Raji (cell line): ENCODE measurements around the gene ZSCAN5A.
"Not testable (repeated sequence)": the region's sequence is repeated elsewhere in the genome, so short reads cannot be mapped to it uniquely, and the experiment has no call there.

Experiments used
- POLR2A ChIP-seq: IDR thresholded peaks from 2 replicates; pipeline ENCODE4 v1.6.1; 2011; ENCODE audit warnings: low read depth, low read length, control low read depth; ENCODE audit not compliant: insufficient read depth

ZSCAN5A gene

DNA sequence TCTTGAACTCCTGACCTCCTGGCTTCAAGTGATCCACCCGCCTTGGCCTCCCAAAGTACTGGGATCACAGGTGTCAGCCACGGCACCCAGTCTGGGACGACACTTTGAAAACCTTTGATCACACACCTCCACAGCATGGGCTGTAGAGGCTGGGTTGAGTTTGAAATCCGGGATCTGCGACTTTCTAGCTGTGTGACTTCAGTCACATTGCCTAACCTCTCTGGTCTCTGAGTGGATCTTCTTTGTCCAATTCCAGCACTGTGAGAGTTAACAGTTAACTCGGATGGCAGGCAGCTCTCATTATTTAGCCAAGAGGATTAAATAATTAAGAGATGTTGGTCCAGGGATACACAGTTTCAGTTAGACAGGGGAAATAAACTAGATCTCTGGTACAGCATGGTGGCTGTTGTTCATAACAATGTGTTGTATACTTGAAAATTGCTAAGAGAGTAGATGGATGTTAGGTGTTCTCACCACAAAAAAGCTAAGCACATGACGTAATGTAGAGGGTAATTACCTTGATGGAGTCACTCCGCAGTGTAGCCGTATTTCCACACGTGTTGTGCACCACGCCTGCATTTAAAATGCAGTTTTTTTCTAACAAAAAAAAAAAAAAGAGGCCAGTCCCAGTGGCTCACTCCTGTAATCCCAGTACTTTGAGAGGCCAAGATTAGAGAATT lies 136.9 kb downstream of the ZSCAN5A start:
- no peak for TF ChIP-seq POLR2A

DNA sequence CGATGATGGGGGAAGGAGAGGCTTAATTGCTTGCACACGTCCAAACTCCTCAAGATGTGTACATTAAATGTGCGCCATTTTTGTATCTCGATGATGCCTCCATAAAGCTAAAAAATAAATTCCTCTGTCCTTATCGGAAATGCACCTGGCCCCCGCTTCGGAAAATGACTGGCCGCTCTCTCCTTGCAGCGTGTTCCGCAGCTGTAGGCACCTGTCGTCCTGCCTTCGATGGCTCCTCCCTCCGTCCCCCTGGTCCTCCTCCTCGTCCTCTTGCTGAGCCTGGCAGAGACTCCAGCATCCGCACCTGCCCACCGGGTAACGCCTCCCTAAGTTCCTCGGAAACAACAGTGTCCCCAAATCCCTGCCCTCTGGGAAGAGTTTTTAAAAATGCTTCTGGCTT lies 137.8 kb downstream of the ZSCAN5A start:
- no peak for TF ChIP-seq POLR2A

DNA sequence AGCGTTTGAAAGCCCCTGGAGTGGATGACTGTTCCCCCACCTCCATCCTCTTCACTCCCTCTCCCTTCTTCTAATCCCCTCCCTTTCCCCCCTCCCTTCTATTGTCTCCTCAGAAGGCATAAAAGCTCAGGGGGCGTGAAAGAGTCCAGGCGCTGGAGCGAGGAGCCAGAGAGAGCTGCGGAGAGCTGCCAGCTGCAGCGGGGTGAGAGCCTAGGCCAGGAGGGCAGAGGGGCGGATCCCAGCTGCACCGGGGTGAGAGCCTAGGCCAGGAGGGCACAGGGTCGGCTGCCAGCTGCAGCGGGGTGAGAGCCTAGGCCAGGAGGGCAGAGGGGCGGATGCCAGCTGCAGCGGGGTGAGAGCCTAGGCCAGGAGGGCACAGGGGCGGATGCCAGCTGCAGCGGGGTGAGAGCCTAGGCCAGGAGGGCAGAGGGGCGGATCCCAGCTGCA lies 138.8 kb downstream of the ZSCAN5A start, which contains the start of gene GALP:
TSS of gene GALP (plus strand) at position 148 of the 447 bp plus-strand sequence. CDS start 1,101 bp downstream, outside the sequence.
- not testable (repeated sequence) for TF ChIP-seq POLR2A

DNA sequence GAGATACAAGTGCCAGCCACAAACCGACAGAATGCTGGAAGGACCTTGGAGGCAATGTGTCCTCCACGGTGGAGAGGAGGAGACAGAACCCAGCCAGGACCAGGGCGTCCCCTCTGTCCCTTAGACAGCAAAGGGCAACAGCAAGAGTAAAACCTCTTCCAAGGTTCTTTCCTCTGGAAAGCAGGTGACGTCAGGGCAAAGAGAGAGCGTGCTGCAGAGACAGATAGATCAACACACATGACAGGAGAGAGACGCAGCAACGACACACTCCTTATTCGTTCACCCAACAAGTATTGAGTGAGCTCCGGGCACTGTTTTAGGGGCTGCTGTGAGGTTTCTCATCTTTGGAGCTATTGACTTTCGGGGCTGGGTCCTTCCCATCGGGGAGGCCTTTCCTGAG lies 140.1 kb downstream of the ZSCAN5A start:
- no peak for TF ChIP-seq POLR2A

DNA sequence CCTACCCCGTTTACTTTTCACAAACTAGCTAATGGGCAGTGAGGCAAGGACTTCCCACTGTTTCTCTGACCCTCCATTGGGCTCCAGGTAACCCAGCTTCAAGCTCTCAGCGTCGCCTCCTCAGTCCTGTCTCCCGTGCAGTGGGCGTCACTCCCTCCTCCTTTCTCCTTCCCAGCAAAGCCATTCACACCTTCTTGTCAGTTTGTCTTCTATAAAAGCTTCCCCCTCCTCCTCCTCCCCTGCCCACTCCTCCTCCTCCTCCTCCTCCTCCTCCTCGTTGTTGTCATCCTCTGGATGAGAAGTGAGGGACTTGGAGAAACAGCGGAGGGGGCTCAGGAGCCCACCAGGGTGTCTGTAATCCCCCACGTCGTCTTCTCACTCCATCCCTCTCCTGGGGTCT lies 140.6 kb downstream of the ZSCAN5A start:
- TF ChIP-seq POLR2A = no peak
